GM19395 (cell line): ENCODE measurements around the gene LRRC37A3.
A peak's percentile ranks its signal among the peaks of the same experiment; 100 is the strongest.
"Not testable (repeated sequence)": the region's sequence is repeated elsewhere in the genome, so short reads cannot be mapped to it uniquely, and the experiment has no call there.

Experiments
- ATAC-seq: cut with Tn5 transposase; IDR thresholded peaks from one replicate; pipeline ENCODE4 v1.9.1; 2021; ENCODE audit warnings: mild to moderate bottlenecking, moderate library complexity; ENCODE audit not compliant: unreplicated experiment

LRRC37A3 gene

DNA sequence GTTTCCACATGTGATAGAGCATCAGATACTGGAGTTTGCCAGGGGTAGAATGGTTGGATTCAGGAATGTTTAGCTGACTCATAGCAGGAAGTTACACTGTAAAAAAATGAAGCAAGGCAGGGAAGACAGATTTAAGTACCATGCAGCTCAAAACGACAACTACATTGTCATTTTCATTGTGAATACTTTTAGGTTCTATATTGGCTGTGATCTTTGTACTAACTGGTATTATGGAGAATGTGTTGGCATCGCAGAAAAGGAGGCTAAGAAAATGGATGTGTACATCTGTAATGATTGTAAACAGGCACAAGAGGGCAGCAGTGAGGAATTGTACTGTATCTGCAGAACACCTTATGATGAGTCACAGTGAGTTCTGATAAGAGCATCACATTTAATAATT, 8.2 kb upstream of the LRRC37A3 start:
- peak; percentile 62 for ATAC-seq

DNA sequence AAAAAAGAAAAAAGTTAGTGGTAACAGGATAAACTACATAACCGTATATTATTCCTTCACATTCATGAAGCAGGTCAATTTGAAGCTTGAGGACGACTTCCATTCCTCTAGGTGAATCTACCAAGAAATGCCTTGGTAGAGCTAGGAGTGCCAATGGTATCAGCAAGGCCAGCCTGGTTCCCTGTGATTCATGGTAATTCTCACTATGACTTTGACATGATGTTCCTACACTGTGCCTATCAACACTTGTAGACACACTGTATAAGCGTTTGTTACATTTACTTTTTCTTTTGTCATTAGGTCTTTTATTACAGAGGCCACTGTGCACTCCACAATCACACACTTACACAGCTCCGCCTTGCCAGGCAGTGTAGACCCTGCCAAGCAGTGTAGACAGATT, 7.2 kb upstream of the LRRC37A3 start:
- not testable (repeated sequence) for ATAC-seq

DNA sequence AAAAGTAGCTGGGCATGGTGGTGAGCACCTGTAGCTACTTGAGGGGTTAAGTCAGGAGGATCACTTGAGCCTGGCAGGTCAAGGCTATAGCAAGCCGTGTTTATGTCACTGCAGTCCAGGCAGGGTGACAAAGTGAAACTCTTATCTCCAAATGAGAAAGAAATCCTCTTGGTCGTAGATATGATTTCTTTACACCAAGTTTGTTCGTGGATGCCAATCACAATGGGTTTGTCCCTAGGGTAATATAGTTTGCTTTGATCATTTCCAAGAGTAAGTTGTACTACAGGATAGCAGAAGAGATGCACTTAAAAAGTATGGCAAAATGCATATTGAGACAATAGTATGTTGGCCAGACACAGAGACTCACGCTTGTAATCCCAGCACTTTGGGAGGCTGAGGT, 6.0 kb upstream of the LRRC37A3 start:
- ATAC-seq = not testable (repeated sequence)

- peak; percentile 47 for ATAC-seq
Observed at GRCh38 chr17:64923051-64923568, 3.8 kb upstream of the LRRC37A3 start.

DNA sequence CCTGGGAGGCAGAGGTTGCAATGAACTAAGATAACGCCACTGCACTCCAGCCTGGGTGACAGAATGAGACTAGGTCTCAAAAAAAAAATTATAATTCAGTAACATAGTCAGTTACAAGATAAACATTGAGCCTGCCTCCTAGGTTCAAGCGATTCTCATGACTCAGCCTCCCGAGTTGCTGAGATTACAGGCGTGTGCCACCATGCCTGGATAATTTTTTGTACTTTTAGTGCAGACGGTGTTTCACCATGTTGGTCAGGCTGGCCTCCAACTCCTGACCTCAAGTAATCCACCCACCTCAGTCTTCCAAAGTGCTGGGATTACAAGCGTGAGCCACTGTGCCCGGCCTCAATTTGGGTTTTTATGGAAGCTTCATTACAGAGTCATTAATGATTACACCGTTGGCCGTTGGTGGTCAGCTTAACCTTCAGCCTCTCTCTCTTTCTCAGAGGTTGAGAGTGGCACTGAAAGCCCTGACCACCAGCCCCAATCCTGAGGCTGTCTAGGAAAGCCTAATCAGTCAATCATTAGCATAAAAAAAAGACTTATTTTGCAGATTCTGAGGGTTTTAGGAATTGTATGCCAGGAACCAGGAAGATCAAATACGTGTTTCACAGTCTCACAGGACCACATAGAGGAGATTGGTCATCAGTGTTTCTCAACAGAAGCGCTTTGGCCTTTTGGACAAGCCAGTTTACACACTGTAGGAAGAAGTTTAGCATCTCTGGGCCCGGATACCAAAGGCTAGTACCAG, 1.3 kb upstream of the LRRC37A3 start:
- no peak for ATAC-seq

DNA sequence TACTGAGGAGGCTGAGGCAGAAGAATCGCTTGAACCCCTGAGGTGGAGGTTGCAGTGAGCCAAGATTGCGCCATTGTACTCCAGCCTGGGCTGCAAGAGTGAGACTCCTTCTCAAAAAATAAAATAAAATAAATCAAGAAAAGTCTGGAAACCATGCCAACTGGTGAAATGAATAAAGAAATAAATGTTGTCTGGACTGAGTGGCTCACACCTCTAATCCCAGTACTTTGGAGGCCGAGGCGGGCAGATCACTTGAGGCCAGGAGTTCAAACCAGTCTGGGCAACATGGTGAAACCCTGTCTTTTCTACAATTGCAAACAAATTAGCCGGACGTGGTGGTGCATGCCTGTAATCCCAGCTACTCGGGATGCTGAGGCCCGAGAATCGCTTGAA, 744 bp upstream of the LRRC37A3 start:
- no peak for ATAC-seq

GRCh38 chr17:64918842-64919288, 413 bp downstream of the LRRC37A3 start:
- peak; percentile 52 for ATAC-seq

GRCh38 chr17:64917540-64917939, 1.7 kb downstream of the LRRC37A3 start:
- not testable (repeated sequence) for ATAC-seq

GRCh38 chr17:64915244-64915643, 4.0 kb downstream of the LRRC37A3 start:
- not testable (repeated sequence) for ATAC-seq

DNA sequence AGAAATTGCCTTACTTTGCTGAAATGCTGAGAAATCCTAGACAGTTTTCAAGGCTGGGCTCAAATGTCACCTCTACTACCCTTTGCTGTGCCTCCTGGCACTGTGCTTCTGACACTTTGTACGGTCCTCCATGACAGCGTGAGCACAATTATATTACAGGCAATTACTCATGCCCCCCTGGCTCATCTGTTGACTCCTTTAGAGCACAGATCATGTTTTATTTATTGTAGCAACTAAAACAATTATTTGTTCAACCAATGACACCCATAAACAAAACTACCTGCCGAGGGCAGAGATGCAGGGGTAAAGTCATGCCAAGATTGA, 9.1 kb downstream of the LRRC37A3 start:
- not testable (repeated sequence) for ATAC-seq

- ATAC-seq = not testable (repeated sequence)
Observed at GRCh38 chr17:64909511-64910190, 9.6 kb downstream of the LRRC37A3 start.

DNA sequence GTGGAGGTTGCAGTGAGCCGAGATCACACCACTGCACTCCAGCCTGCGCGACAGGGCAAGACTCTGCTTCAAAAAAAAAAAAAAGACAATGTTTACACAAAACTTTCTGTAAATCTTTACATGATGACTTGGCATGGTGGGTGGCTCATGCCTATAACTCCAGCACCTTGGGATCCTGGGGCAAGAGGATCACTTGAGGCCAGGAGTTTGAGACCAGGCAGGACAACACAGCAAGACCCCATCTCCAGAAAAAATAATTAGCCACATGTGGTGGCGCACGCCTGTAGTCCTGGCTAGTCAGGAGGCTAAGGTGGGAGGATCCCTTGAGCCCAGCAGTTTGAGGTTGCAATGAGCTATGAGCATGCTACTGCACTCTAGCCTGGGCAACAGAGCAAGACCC, 15.2 kb downstream of the LRRC37A3 start:
- ATAC-seq = not testable (repeated sequence)

- ATAC-seq = not testable (repeated sequence)
Observed at GRCh38 chr17:64897136-64897535, 22.1 kb downstream of the LRRC37A3 start.

- not testable (repeated sequence) for ATAC-seq
Observed at GRCh38 chr17:64874210-64874609, 45.1 kb downstream of the LRRC37A3 start.

- ATAC-seq = peak; percentile 56
Observed at GRCh38 chr17:64847504-64848466, 71.5 kb downstream of the LRRC37A3 start.

- ATAC-seq = not testable (repeated sequence)
Observed at GRCh38 chr17:64846892-64847291, 72.4 kb downstream of the LRRC37A3 start.

- not testable (repeated sequence) for ATAC-seq
Observed at GRCh38 chr17:64843918-64844317, 75.4 kb downstream of the LRRC37A3 start.

- ATAC-seq = not testable (repeated sequence)
Observed at GRCh38 chr17:64842900-64843299, 76.4 kb downstream of the LRRC37A3 start.

DNA sequence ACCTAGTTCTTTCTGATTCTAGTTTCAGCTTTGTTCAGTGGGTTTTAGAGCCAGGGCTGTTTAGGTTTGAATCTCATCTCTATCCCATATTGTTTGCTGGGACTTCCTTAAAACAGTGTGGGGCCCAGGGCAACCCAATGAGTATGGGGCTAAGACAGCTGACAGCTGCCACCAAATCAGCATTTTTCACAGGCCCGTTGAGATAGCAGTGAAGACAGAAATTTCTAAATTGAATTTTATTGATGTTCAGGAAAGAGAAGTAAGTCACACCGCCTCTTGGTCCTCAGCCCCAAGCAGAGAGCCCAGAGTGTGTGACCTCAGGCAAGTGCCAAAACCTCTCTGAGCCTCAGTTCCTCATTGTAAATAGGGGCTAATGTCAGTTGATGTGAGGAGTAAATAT, 78.3 kb downstream of the LRRC37A3 start:
- not testable (repeated sequence) for ATAC-seq

- ATAC-seq = not testable (repeated sequence)
Observed at GRCh38 chr17:64838513-64838912, 80.8 kb downstream of the LRRC37A3 start.
